Spinal cord (tissue), 10 donors: ENCODE results near the gene MGAT5. TPM values are rescaled to one million over a fixed set of nuclear protein-coding genes. Genes with fewer than 3 reads are reported as not detected.

Experiments used
- DNase-seq, 6 donors: peaks; one replicate each; pipeline versions ENCODE4 v3.0.0 to v3.0.0-alpha.2; 2013 to 2015; ENCODE audit warnings: low spot score in 6 of 6, low read depth in 4 of 6
- H3K27ac ChIP-seq: one replicate; pipeline ENCODE4 v1.5.1; 2013; ENCODE audit warnings: low read depth, low read length, control low read depth
- H3K27me3 ChIP-seq: one replicate; pipeline ENCODE4 v1.6.1; 2013; ENCODE audit warnings: low read length; ENCODE audit not compliant: control insufficient read depth, insufficient read depth
- H3K36me3 ChIP-seq: one replicate; pipeline ENCODE4 v1.6.1; 2013; ENCODE audit warnings: low read length; ENCODE audit not compliant: control insufficient read depth, insufficient read depth
- H3K4me1 ChIP-seq: one replicate; pipeline ENCODE4 v1.6.1; 2013; ENCODE audit warnings: low read length; ENCODE audit not compliant: control insufficient read depth, insufficient read depth
- H3K4me3 ChIP-seq: one replicate; pipeline ENCODE4 v1.5.1; 2013; ENCODE audit warnings: low read depth, low read length, control low read depth
- H3K9me3 ChIP-seq: one replicate; pipeline ENCODE4 v1.6.1; 2013; ENCODE audit warnings: low read length; ENCODE audit not compliant: control insufficient read depth, insufficient read depth
- WGBS: methylation state at CpG from one replicate; pipeline ENCODE4 v1.1.5; 2013; ENCODE audit warnings: missing lambda C conversion rate; ENCODE audit not compliant: insufficient coverage; 5-methylcytosine and 5-hydroxymethylcytosine counted together
- polyA plus RNA-seq, 2 donors: library from polyadenylated mRNA; unstranded; fragments of 120-200 nt; gene quantifications; one replicate each; pipeline ENCODE4 v1.2.1, GENCODE V29; 2013; ENCODE audit not compliant: insufficient read length in 2 of 2
- total RNA-seq, 2 donors: library from RNA; depleted of rRNA in 1 of 2; stranded (reverse); fragments of 120-200 nt in 1 of 2; fragments of >200 nt in 1 of 2; gene quantifications; one replicate each; pipeline versions ENCODE4 v1.2.3 to v1.2.4, GENCODE V29; 2013 to 2014
- donor health status: healthy.

MGAT5 gene
- total and polyA plus RNA-seq, 4 donors = 45.8 to 76.6 (median 48.3) TPM

GRCh38 chr2:134447669-134448068 lies 193.8 kb downstream of the MGAT5 start:
- Histone ChIP-seq H3K27ac (no peak overlapping the region), H3K36me3 (peaks cover 46% of the 10 kb centered on the region), H3K9me3 (no peaks in the 10 kb centered on the region), H3K27me3 (no peaks in the 10 kb centered on the region), H3K4me3 (no peak overlapping the region), H3K4me1 (peaks cover 35% of the 10 kb centered on the region)
- 100% methylated on average over 3 of the region's 4 CpGs for WGBS
- no peak for DNase-seq

GRCh38 chr2:134448650-134449049 lies 194.8 kb downstream of the MGAT5 start:
- Histone ChIP-seq H3K4me1 (peaks cover 35% of the 10 kb centered on the region), H3K4me3 (no peak overlapping the region), H3K36me3 (peaks cover 41% of the 10 kb centered on the region), H3K9me3 (no peaks in the 10 kb centered on the region), H3K27ac (no peak overlapping the region), H3K27me3 (no peaks in the 10 kb centered on the region)
- WGBS = 88% methylated on average over 6 of the region's 6 CpGs
- no peak for DNase-seq

- WGBS = 61% methylated on average over 4 of the region's 7 CpGs
- H3K36me3 ChIP-seq = peaks cover 36% of the 10 kb centered on the region
Measured at GRCh38 chr2:134449157-134449556, 195.3 kb downstream of the MGAT5 start.

GRCh38 chr2:134449751-134450513 lies 196.1 kb downstream of the MGAT5 start:
- no peak overlapping the region for H3K27ac ChIP-seq
- no peak for DNase-seq
- WGBS = 91% methylated on average over 15 of the region's 15 CpGs
- H3K4me3 ChIP-seq = no peak overlapping the region
- H3K9me3 ChIP-seq = no peaks in the 10 kb centered on the region
- H3K4me1 ChIP-seq = peaks cover 29% of the 10 kb centered on the region
- H3K27me3 ChIP-seq = no peaks in the 10 kb centered on the region
- H3K36me3 ChIP-seq = peaks cover 36% of the 10 kb centered on the region

More at GRCh38 chr2:134449157-134449556, 195.3 kb downstream of the MGAT5 start:
- H3K27me3 ChIP-seq = no peaks in the 10 kb centered on the region
- no peak overlapping the region for H3K4me3 ChIP-seq
- peaks cover 30% of the 10 kb centered on the region for H3K4me1 ChIP-seq
- H3K27ac ChIP-seq = no peak overlapping the region
- H3K9me3 ChIP-seq = no peaks in the 10 kb centered on the region
- DNase-seq = no peak

- no peak for DNase-seq
- H3K4me3 ChIP-seq = no peak overlapping the region
- peaks cover 19% of the 10 kb centered on the region for H3K4me1 ChIP-seq
- WGBS = 0% methylated on average over 1 of the region's 2 CpGs
- H3K27me3 ChIP-seq = no peaks in the 10 kb centered on the region
- H3K9me3 ChIP-seq = no peaks in the 10 kb centered on the region
- H3K36me3 ChIP-seq = peaks cover 30% of the 10 kb centered on the region
- no peak overlapping the region for H3K27ac ChIP-seq
Measured at GRCh38 chr2:134451347-134451630, 197.4 kb downstream of the MGAT5 start.

- Histone ChIP-seq H3K36me3 (peaks cover 30% of the 10 kb centered on the region), H3K27ac (no peak overlapping the region)
- 91% methylated on average over 7 of the region's 9 CpGs for WGBS
Measured at GRCh38 chr2:134452042-134452733, 198.3 kb downstream of the MGAT5 start.

GRCh38 chr2:134453476-134453875 lies 199.6 kb downstream of the MGAT5 start:
- 80% methylated on average over 1 of the region's 4 CpGs for WGBS
- no peak overlapping the region for H3K27ac ChIP-seq
- H3K27me3 ChIP-seq = no peaks in the 10 kb centered on the region
- H3K4me3 ChIP-seq = no peak overlapping the region
- H3K9me3 ChIP-seq = no peaks in the 10 kb centered on the region
- H3K36me3 ChIP-seq = peaks cover 29% of the 10 kb centered on the region
- no peak for DNase-seq
- H3K4me1 ChIP-seq = peaks cover 14% of the 10 kb centered on the region

More at GRCh38 chr2:134452042-134452733, 198.3 kb downstream of the MGAT5 start:
- no peak overlapping the region for H3K4me3 ChIP-seq
- peaks cover 15% of the 10 kb centered on the region for H3K4me1 ChIP-seq
- H3K9me3 ChIP-seq = no peaks in the 10 kb centered on the region
- no peak for DNase-seq
- no peaks in the 10 kb centered on the region for H3K27me3 ChIP-seq

GRCh38 chr2:134453973-134454372 lies 200.1 kb downstream of the MGAT5 start:
- Histone ChIP-seq H3K27me3 (no peaks in the 10 kb centered on the region), H3K27ac (no peak overlapping the region), H3K36me3 (peaks cover 24% of the 10 kb centered on the region), H3K9me3 (no peaks in the 10 kb centered on the region), H3K4me1 (peaks cover 12% of the 10 kb centered on the region), H3K4me3 (no peak overlapping the region)
- no peak for DNase-seq
- 93% methylated on average over 3 of the region's 10 CpGs for WGBS

GRCh38 chr2:134454426-134454825 lies 200.6 kb downstream of the MGAT5 start:
- peaks cover 12% of the 10 kb centered on the region for H3K4me1 ChIP-seq
- no peaks in the 10 kb centered on the region for H3K27me3 ChIP-seq
- H3K9me3 ChIP-seq = no peaks in the 10 kb centered on the region
- WGBS = 70% methylated on average over 3 of the region's 8 CpGs
- no peak overlapping the region for H3K27ac ChIP-seq
- H3K4me3 ChIP-seq = no peak overlapping the region
- no peak for DNase-seq
- H3K36me3 ChIP-seq = peaks cover 21% of the 10 kb centered on the region

GRCh38 chr2:134454931-134455330 lies 201.1 kb downstream of the MGAT5 start:
- no peak for DNase-seq
- H3K27ac ChIP-seq = no peak overlapping the region
- WGBS = 74% methylated on average over 6 of the region's 6 CpGs

More at GRCh38 chr2:134454931-134455330, 201.1 kb downstream of the MGAT5 start:
- peaks cover 16% of the 10 kb centered on the region for H3K36me3 ChIP-seq
- H3K4me3 ChIP-seq = no peak overlapping the region
- no peaks in the 10 kb centered on the region for H3K9me3 ChIP-seq
- no peaks in the 10 kb centered on the region for H3K27me3 ChIP-seq
- peaks cover 12% of the 10 kb centered on the region for H3K4me1 ChIP-seq
